ENCODE measurements around the gene CYP19A1. TPM values are rescaled to one million over a fixed set of nuclear protein-coding genes. Genes with fewer than 3 reads are reported as not detected.

The CYP19A1 gene
- total and polyA plus RNA-seq, 4 donors = 0.03 to 124 (median 0.50) TPM; not detected in 1

- Histone ChIP-seq H3K9ac (ENCODE audit: low read depth in 1 of 2, low read length in 2 of 2) (no peak overlapping the region), H3K27ac (ENCODE audit: low read depth in 1 of 2, low read length in 2 of 2) (no peak overlapping the region), H3K36me3 (ENCODE audit: control insufficient read depth in 4 of 4, insufficient read depth in 3 of 4, low read depth in 1 of 4, low read length in 3 of 4) (no peaks in the 10 kb centered on the region), H3K9me3 (ENCODE audit: control insufficient read depth in 4 of 4, low read length in 3 of 4) (no peaks in the 10 kb centered on the region), H3K4me1 (ENCODE audit: control insufficient read depth in 4 of 4, insufficient read depth in 4 of 4, low read length in 3 of 4) (no peaks in the 10 kb centered on the region), H3K4me3 (ENCODE audit: low read depth in 1 of 3, low read length in 3 of 3) (no peak overlapping the region), H3K27me3 (ENCODE audit: control insufficient read depth in 4 of 4, insufficient read depth in 4 of 4, low read length in 3 of 4) (peaks cover 0 to 5% (median 0%) of the 10 kb centered on the region in 4 donors)
- WGBS = 48% methylated on average over 3 of the region's 3 CpGs
- DNase-seq (ENCODE audit: low spot score) = no peak
- TF ChIP-seq CTCF (IDR thresholded peaks at IDR 0.05; ENCODE audit: low read depth, low read length, missing input control) (no peak), HNF4G (IDR thresholded peaks at IDR 0.05) (no peak), FOXA2 (IDR thresholded peaks at IDR 0.05) (no peak), NR2F2 (IDR thresholded peaks at IDR 0.05) (no peak)
Observed at GRCh38 chr15:51172193-51172592, 166.2 kb downstream of the CYP19A1 start.

- 70% methylated on average over 3 of the region's 3 CpGs for WGBS
Observed at GRCh38 chr15:51171634-51171932, 166.8 kb downstream of the CYP19A1 start.

More at GRCh38 chr15:51171634-51171932, 166.8 kb downstream of the CYP19A1 start:
- TF ChIP-seq REST (IDR thresholded peaks at IDR 0.05) = no peak
- TF ChIP-seq YY1 (IDR thresholded peaks at IDR 0.05) = no peak
- no peak for TF ChIP-seq HNF4A (conservative IDR thresholded peaks at IDR 0.05)
- no peak for TF ChIP-seq JUND (IDR thresholded peaks at IDR 0.05)
- TF ChIP-seq ZBTB33 (IDR thresholded peaks at IDR 0.05) = no peak
- no peak for TF ChIP-seq TAF1 (conservative IDR thresholded peaks at IDR 0.05)
- TF ChIP-seq FOXA1 (IDR thresholded peaks at IDR 0.05) = no peak
- TF ChIP-seq ATF3 (IDR thresholded peaks at IDR 0.05) = no peak
- no peak for TF ChIP-seq GABPA (IDR thresholded peaks at IDR 0.05 in 1 of 2, conservative IDR thresholded peaks at IDR 0.05 in 1 of 2)
- no peak for TF ChIP-seq RAD21 (IDR thresholded peaks at IDR 0.05)
- TF ChIP-seq MAX (IDR thresholded peaks at IDR 0.05) = no peak
- Histone ChIP-seq H3K27me3 (ENCODE audit: control insufficient read depth in 4 of 4, insufficient read depth in 4 of 4, low read length in 3 of 4) (peaks cover 0 to 5% (median 0%) of the 10 kb centered on the region in 4 donors), H3K36me3 (ENCODE audit: control insufficient read depth in 4 of 4, insufficient read depth in 3 of 4, low read depth in 1 of 4, low read length in 3 of 4) (no peaks in the 10 kb centered on the region), H3K9ac (ENCODE audit: low read depth in 1 of 2, low read length in 2 of 2) (no peak overlapping the region), H3K27ac (ENCODE audit: low read depth in 1 of 2, low read length in 2 of 2) (no peak overlapping the region), H3K9me3 (ENCODE audit: control insufficient read depth in 4 of 4, low read length in 3 of 4) (no peaks in the 10 kb centered on the region), H3K4me1 (ENCODE audit: control insufficient read depth in 4 of 4, insufficient read depth in 4 of 4, low read length in 3 of 4) (no peaks in the 10 kb centered on the region), H3K4me3 (ENCODE audit: low read depth in 1 of 3, low read length in 3 of 3) (no peak overlapping the region)
- no peak for DNase-seq (ENCODE audit: low spot score)
